Measurements from ENCODE around the gene STAG2. TPM values are rescaled to one million over a fixed set of nuclear protein-coding genes. Genes with fewer than 3 reads are reported as not detected.

STAG2 gene
- total and polyA plus RNA-seq, 2 donors (not counting 3 experiments of a cell fraction or from before 2014, with no cell fraction given): 12.7 to 55.9 TPM

DNA sequence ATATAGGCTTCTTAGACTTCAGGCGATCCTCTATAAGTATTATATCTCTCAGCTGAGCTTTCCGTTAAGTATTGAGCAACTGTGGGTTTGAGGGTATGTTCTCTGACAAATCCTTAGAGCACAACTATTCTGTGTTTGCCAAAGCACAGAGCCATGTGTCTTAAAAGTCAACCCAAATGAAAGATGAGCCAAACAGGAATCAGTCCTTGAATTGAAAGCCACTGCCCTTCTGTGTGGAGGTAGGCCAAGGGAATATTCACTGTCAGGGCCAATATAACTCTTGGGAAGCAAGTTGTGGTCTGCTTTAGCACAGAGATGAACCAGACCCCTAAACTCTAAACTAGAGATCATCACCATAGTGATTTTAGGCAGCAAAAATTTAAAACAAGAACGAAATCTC, 164.0 kb downstream of the STAG2 start:
- ChIA-PET CTCF (no interaction called here), POLR2A (no interaction called here)
- no peak overlapping the region for H3K27ac ChIP-seq (ENCODE audit: insufficient read depth, low read depth, low read length)
- no peaks in the 10 kb centered on the region for H3K36me3 ChIP-seq (ENCODE audit: control insufficient read depth in 2 of 2, extremely low read depth in 1 of 2, insufficient read depth in 2 of 2, low read length in 2 of 2)
- BruUV-seq (replicated peaks): no TSS peak
- H3K4me2 ChIP-seq (ENCODE audit: insufficient read depth, low read length): no peak overlapping the region
- no peaks in the 10 kb centered on the region for H4K20me1 ChIP-seq (replicated peaks; ENCODE audit: control insufficient read depth, extremely low read depth, insufficient read depth, low read length)
- H3K4me3 ChIP-seq (replicated peaks in 1 of 3; ENCODE audit: insufficient read depth in 1 of 3, low read depth in 1 of 3, low read length in 3 of 3): no peak overlapping the region
- H3K27me3 ChIP-seq (ENCODE audit: control insufficient read depth in 2 of 2, insufficient read depth in 2 of 2, low read length in 2 of 2): no peaks in the 10 kb centered on the region
- H3K9me3 ChIP-seq (replicated peaks; ENCODE audit: control insufficient read depth, insufficient read depth, low read length): no peaks in the 10 kb centered on the region
- TF ChIP-seq JUN (IDR thresholded peaks at IDR 0.05; ENCODE audit: borderline replicate concordance, insufficient read depth, insufficient read length, low read depth): no peak
- TF ChIP-seq, protein P1, sequence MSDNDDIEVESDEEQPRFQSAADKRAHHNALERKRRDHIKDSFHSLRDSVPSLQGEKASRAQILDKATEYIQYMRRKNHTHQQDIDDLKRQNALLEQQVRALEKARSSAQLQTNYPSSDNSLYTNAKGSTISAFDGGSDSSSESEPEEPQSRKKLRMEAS (IDR thresholded peaks at IDR 0.05; ENCODE audit: insufficient read depth, insufficient read length): no peak
- TF ChIP-seq, protein P2, sequence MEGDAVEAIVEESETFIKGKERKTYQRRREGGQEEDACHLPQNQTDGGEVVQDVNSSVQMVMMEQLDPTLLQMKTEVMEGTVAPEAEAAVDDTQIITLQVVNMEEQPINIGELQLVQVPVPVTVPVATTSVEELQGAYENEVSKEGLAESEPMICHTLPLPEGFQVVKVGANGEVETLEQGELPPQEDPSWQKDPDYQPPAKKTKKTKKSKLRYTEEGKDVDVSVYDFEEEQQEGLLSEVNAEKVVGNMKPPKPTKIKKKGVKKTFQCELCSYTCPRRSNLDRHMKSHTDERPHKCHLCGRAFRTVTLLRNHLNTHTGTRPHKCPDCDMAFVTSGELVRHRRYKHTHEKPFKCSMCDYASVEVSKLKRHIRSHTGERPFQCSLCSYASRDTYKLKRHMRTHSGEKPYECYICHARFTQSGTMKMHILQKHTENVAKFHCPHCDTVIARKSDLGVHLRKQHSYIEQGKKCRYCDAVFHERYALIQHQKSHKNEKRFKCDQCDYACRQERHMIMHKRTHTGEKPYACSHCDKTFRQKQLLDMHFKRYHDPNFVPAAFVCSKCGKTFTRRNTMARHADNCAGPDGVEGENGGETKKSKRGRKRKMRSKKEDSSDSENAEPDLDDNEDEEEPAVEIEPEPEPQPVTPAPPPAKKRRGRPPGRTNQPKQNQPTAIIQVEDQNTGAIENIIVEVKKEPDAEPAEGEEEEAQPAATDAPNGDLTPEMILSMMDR (IDR thresholded peaks at IDR 0.05; ENCODE audit: extremely low read depth in 1 of 2, insufficient read depth in 1 of 2, low read depth in 1 of 2, low read length in 2 of 2): no peak
- TF ChIP-seq MYC (IDR thresholded peaks at IDR 0.05; ENCODE audit: low read depth, low read length): no peak
- TF ChIP-seq POLR2AphosphoS5 (IDR thresholded peaks at IDR 0.05; ENCODE audit: insufficient read depth, low read depth, low read length): no peak
- no peak for TF ChIP-seq EZH2 (IDR thresholded peaks at IDR 0.05; ENCODE audit: borderline replicate concordance, low read depth, low read length, severe bottlenecking)
- TF ChIP-seq POLR2A (IDR thresholded peaks at IDR 0.05; ENCODE audit: low read depth, low read length): no peak
- TF ChIP-seq FOS (IDR thresholded peaks at IDR 0.05; ENCODE audit: borderline replicate concordance, insufficient read depth, low read length): no peak
- TF ChIP-seq GATA2 (IDR thresholded peaks at IDR 0.05; ENCODE audit: insufficient read depth, insufficient read length, low read depth, low read length): no peak
- intact Hi-C loops (cut with micrococcal nuclease): no loop called here
- DNase-seq (ENCODE audit: low read depth, low spot score) (no peak), FAIRE-seq (no peak)
- no peaks in the 10 kb centered on the region for H3K9me1 ChIP-seq (replicated peaks; ENCODE audit: control insufficient read depth, extremely low read depth, insufficient read depth, low read length)
- H2AFZ ChIP-seq (ENCODE audit: low read depth, low read length): no peak overlapping the region
- H3K4me1 ChIP-seq (ENCODE audit: control insufficient read depth, extremely low read depth, insufficient read depth, low read length): no peaks in the 10 kb centered on the region
- no peak overlapping the region for H3K9ac ChIP-seq (replicated peaks; ENCODE audit: extremely low read depth, insufficient read depth, low read length)
- dilution Hi-C loops (cut with MboI; ENCODE audit: extremely low pct_ligation_motif_present, low sequenced_read_pairs): no loop called here
- H3K79me2 ChIP-seq (ENCODE audit: control insufficient read depth, insufficient read depth, low read length): no peaks in the 10 kb centered on the region

All from endothelial cell of umbilical vein (primary cell).